Activated naive CD8-positive, alpha-beta T cell treated with anti-CD3 and anti-CD28 coated beads, Interleukin-2, amount 10 ng/mL, durations not matched to agents 7 days and 5 days (primary cell): ENCODE results near the gene GPR83. TPM values are rescaled to one million over a fixed set of nuclear protein-coding genes. Genes with fewer than 3 reads are reported as not detected.
"Not testable (repeated sequence)": the region's sequence is repeated elsewhere in the genome, so short reads cannot be mapped to it uniquely, and the experiment has no call there.

Experiments used
- ATAC-seq: fragments of 150-1000 bp; cut with Tn5 transposase; one replicate; pipeline ENCODE4 v1.10.0; 2021; ENCODE audit warnings: low read depth, moderate library complexity
- POLR2A ChIA-PET: fragments of 350-600 bp; sonication (Branson Sonifier 250); formaldehyde crosslinking; loops from one replicate; lab custom pipeline; 2021; ENCODE audit warnings: antibody characterized with exemption; lab: Charles Lee
- DNase-seq: peaks from one replicate; pipeline ENCODE4 v3.0.0; 2021
- H3K27ac Mint-ChIP-seq: one replicate; pipeline ENCODE4 v1.8.0; 2022; ENCODE audit warnings: mild to moderate bottlenecking, mixed read lengths
- H3K27me3 Mint-ChIP-seq: one replicate; pipeline ENCODE4 v1.8.0; 2022; ENCODE audit warnings: mild to moderate bottlenecking, moderate library complexity, mixed read lengths
- H3K36me3 Mint-ChIP-seq: one replicate; pipeline ENCODE4 v1.8.0; 2021; ENCODE audit warnings: mild to moderate bottlenecking, mixed read lengths
- H3K4me1 Mint-ChIP-seq: one replicate; pipeline ENCODE4 v1.8.0; 2021; ENCODE audit warnings: mixed read lengths
- H3K4me3 Mint-ChIP-seq: one replicate; pipeline ENCODE4 v1.8.0; 2022; ENCODE audit warnings: mild to moderate bottlenecking, moderate library complexity, mixed read lengths
- H3K9me3 Mint-ChIP-seq: one replicate; pipeline ENCODE4 v1.8.0; 2021; ENCODE audit warnings: mixed read lengths
- total RNA-seq, 2 experiments: library from RNA; stranded (reverse); gene quantifications; one replicate each; pipeline ENCODE4 v1.2.3, GENCODE V29; 2021

Gene GPR83
- total RNA-seq, 2 experiments from 2014 or later: 0.17 to 0.20 TPM

GRCh38 chr11:94402355-94402754, 1.1 kb upstream of the GPR83 start:
- ATAC-seq: no peak
- Mint-ChIP-seq H3K9me3 (peaks cover 10% of the 10 kb centered on the region), H3K27ac (no peak overlapping the region), H3K4me3 (no peak overlapping the region), H3K36me3 (peaks cover 2% of the 10 kb centered on the region), H3K27me3 (peaks cover 50% of the 10 kb centered on the region), H3K4me1 (peaks cover 5% of the 10 kb centered on the region)
- POLR2A ChIA-PET: no interaction called here
- DNase-seq: no peak

- no peak overlapping the region for H3K4me3 Mint-ChIP-seq
- H3K36me3 Mint-ChIP-seq: no peaks in the 10 kb centered on the region
- DNase-seq (no peak), ATAC-seq (no peak)
- POLR2A ChIA-PET: no interaction called here
- peaks cover 54% of the 10 kb centered on the region for H3K27me3 Mint-ChIP-seq
- no peak overlapping the region for H3K27ac Mint-ChIP-seq
- H3K9me3 Mint-ChIP-seq: peaks cover 6% of the 10 kb centered on the region
- peaks cover 5% of the 10 kb centered on the region for H3K4me1 Mint-ChIP-seq
These were observed 600 bp upstream of the GPR83 start for GRCh38 chr11:94401773-94402265.

- Mint-ChIP-seq H3K27ac (no peak overlapping the region), H3K36me3 (no peaks in the 10 kb centered on the region), H3K27me3 (peaks cover 54% of the 10 kb centered on the region), H3K4me3 (peak overlapping the region; percentile 32), H3K4me1 (peaks cover 5% of the 10 kb centered on the region), H3K9me3 (no peaks in the 10 kb centered on the region)
- ATAC-seq (no peak), DNase-seq (no peak)
- POLR2A ChIA-PET: no interaction called here
These were observed 771 bp downstream of the GPR83 start for GRCh38 chr11:94400457-94400838.

GRCh38 chr11:94400050-94400449, 1.2 kb downstream of the GPR83 start:
- DNase-seq (no peak), ATAC-seq (no peak)
- H3K4me3 Mint-ChIP-seq: no peak overlapping the region
- POLR2A ChIA-PET: no interaction called here
- H3K4me1 Mint-ChIP-seq: peaks cover 5% of the 10 kb centered on the region
- peaks cover 54% of the 10 kb centered on the region for H3K27me3 Mint-ChIP-seq
- H3K36me3 Mint-ChIP-seq: no peaks in the 10 kb centered on the region
- no peaks in the 10 kb centered on the region for H3K9me3 Mint-ChIP-seq
- no peak overlapping the region for H3K27ac Mint-ChIP-seq

GRCh38 chr11:94398101-94398500, 3.1 kb downstream of the GPR83 start:
- Mint-ChIP-seq H3K4me1 (peaks cover 5% of the 10 kb centered on the region), H3K36me3 (no peaks in the 10 kb centered on the region), H3K27ac (no peak overlapping the region), H3K4me3 (no peak overlapping the region), H3K9me3 (no peaks in the 10 kb centered on the region), H3K27me3 (peaks cover 53% of the 10 kb centered on the region)
- ATAC-seq (no peak), DNase-seq (no peak)
- POLR2A ChIA-PET: no interaction called here

- ATAC-seq: no peak
- no peak overlapping the region for H3K4me3 Mint-ChIP-seq
- peaks cover 5% of the 10 kb centered on the region for H3K4me1 Mint-ChIP-seq
- no peaks in the 10 kb centered on the region for H3K36me3 Mint-ChIP-seq
- no peak overlapping the region for H3K27ac Mint-ChIP-seq
- no peak for DNase-seq
- H3K9me3 Mint-ChIP-seq: no peaks in the 10 kb centered on the region
- POLR2A ChIA-PET: no interaction called here
- H3K27me3 Mint-ChIP-seq: peaks cover 39% of the 10 kb centered on the region
These were observed 4.9 kb downstream of the GPR83 start for GRCh38 chr11:94396282-94396681.

- H3K4me1 Mint-ChIP-seq, H3K4me3 Mint-ChIP-seq, H3K9me3 Mint-ChIP-seq, H3K27me3 Mint-ChIP-seq, H3K27ac Mint-ChIP-seq, ATAC-seq, POLR2A ChIA-PET, H3K36me3 Mint-ChIP-seq, DNase-seq: not testable (repeated sequence)
These were observed 9.3 kb downstream of the GPR83 start for GRCh38 chr11:94391937-94392336.

- H3K9me3 Mint-ChIP-seq: no peaks in the 10 kb centered on the region
- no peaks in the 10 kb centered on the region for H3K36me3 Mint-ChIP-seq
These were observed 21.6 kb downstream of the GPR83 start for GRCh38 chr11:94379613-94380012.

GRCh38 chr11:94376841-94377240, 24.4 kb downstream of the GPR83 start:
- POLR2A ChIA-PET: no interaction called here
- H3K36me3 Mint-ChIP-seq: no peaks in the 10 kb centered on the region
- H3K27me3 Mint-ChIP-seq: peaks cover 4% of the 10 kb centered on the region
- H3K4me1 Mint-ChIP-seq: no peaks in the 10 kb centered on the region
- peaks cover under 1% of the 10 kb centered on the region for H3K9me3 Mint-ChIP-seq
- no peak overlapping the region for H3K27ac Mint-ChIP-seq
- DNase-seq (no peak), ATAC-seq (no peak)
- no peak overlapping the region for H3K4me3 Mint-ChIP-seq

More at GRCh38 chr11:94379613-94380012, 21.6 kb downstream of the GPR83 start:
- Mint-ChIP-seq H3K27me3 (peaks cover 2% of the 10 kb centered on the region), H3K4me1 (no peaks in the 10 kb centered on the region), H3K4me3 (no peak overlapping the region), H3K27ac (no peak overlapping the region)
- ATAC-seq: no peak
- POLR2A ChIA-PET: no interaction called here
- DNase-seq: no peak

- H3K4me1 Mint-ChIP-seq, H3K9me3 Mint-ChIP-seq, H3K4me3 Mint-ChIP-seq, H3K36me3 Mint-ChIP-seq, POLR2A ChIA-PET, ATAC-seq, H3K27ac Mint-ChIP-seq, H3K27me3 Mint-ChIP-seq, DNase-seq: not testable (repeated sequence)
These were observed 30.6 kb downstream of the GPR83 start for GRCh38 chr11:94370576-94370975.

GRCh38 chr11:94350850-94351563, 50.2 kb downstream of the GPR83 start:
- H3K27ac Mint-ChIP-seq, H3K27me3 Mint-ChIP-seq, H3K9me3 Mint-ChIP-seq, ATAC-seq, POLR2A ChIA-PET, H3K36me3 Mint-ChIP-seq, H3K4me1 Mint-ChIP-seq, H3K4me3 Mint-ChIP-seq, DNase-seq: not testable (repeated sequence)

GRCh38 chr11:94346311-94346710, 54.9 kb downstream of the GPR83 start:
- H3K9me3 Mint-ChIP-seq, POLR2A ChIA-PET, H3K4me3 Mint-ChIP-seq, H3K36me3 Mint-ChIP-seq, H3K27ac Mint-ChIP-seq, ATAC-seq, DNase-seq, H3K27me3 Mint-ChIP-seq, H3K4me1 Mint-ChIP-seq: not testable (repeated sequence)

GRCh38 chr11:94343495-94343894, 57.7 kb downstream of the GPR83 start:
- Mint-ChIP-seq H3K27me3 (peaks cover 7% of the 10 kb centered on the region), H3K9me3 (peaks cover 1% of the 10 kb centered on the region), H3K36me3 (no peaks in the 10 kb centered on the region), H3K27ac (no peak overlapping the region), H3K4me1 (no peaks in the 10 kb centered on the region), H3K4me3 (no peak overlapping the region)
- POLR2A ChIA-PET: no interaction called here
- DNase-seq: no peak
- ATAC-seq: no peak

- Mint-ChIP-seq H3K27me3 (peaks cover 7% of the 10 kb centered on the region), H3K9me3 (peaks cover 1% of the 10 kb centered on the region), H3K4me3 (no peak overlapping the region), H3K4me1 (no peaks in the 10 kb centered on the region), H3K36me3 (no peaks in the 10 kb centered on the region), H3K27ac (no peak overlapping the region)
- POLR2A ChIA-PET: no interaction called here
- no peak for DNase-seq
- ATAC-seq: no peak
These were observed 59.0 kb downstream of the GPR83 start for GRCh38 chr11:94342250-94342649.
